Right renal pelvis (tissue), 4 donors: ENCODE measurements around the gene PDX1. TPM values are rescaled to one million over a fixed set of nuclear protein-coding genes. Genes with fewer than 3 reads are reported as not detected.

Source experiments
- DNase-seq, 4 donors: peaks; one replicate each; pipeline ENCODE4 v3.0.0-alpha.2; 2013; ENCODE audit warnings: low read depth in 4 of 4, low spot score in 3 of 4, missing footprints in 1 of 4
- polyA plus RNA-seq, 4 donors: library from polyadenylated mRNA; unstranded; fragments of 120-200 nt; gene quantifications; one replicate each; pipeline ENCODE4 v1.2.1, GENCODE V29; 2013; ENCODE audit not compliant: insufficient read length in 4 of 4

The PDX1 gene
- polyA plus RNA-seq = not detected

GRCh38 chr13:27919934-27920676, at the start of gene PDX1:
Gene PDX1 (plus strand): TSS chr13:27920000. CDS start chr13:27920139, 139 bp downstream.
- DNase-seq = no peak

DNA sequence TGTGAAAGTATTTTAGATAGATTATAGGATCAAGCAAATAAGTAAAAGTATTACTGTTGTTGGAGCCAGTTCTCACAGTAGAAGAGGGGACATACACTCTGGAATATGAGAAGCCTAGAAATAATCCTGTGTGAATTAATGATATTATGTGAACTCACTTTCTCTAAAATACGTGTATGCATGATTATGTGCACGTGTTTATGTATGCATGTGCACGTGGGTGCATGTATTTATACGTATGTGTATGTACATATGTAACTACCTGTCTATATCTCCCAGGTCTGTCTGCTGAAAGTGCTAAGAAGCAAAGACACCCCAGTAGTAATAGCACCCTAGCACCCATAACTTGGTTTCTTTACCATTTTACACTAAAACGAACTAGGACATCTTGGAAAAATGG, 41.5 kb upstream of the PDX1 start:
- no peak for DNase-seq

- DNase-seq = no peak
Observed at GRCh38 chr13:27889471-27889870, 30.3 kb upstream of the PDX1 start.

DNA sequence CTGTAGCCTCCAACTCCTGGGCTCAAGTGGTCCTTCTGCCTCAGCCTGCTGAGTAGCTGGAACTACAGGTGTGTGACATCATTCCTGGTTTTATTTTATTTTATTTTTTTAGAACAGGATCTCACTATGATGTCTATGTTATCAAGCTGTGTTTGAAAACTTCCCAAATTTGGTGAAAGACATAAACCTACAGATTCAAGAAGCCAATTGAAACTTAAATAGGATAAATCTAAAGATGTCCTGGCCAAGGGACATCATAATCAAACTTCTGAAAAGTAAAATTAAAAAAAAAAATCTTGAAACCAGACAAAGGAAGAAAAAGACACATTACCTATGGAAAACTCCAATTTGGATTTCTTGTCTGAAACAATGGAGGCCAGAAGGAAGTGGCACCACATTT, 23.1 kb upstream of the PDX1 start:
- no peak for DNase-seq

DNA sequence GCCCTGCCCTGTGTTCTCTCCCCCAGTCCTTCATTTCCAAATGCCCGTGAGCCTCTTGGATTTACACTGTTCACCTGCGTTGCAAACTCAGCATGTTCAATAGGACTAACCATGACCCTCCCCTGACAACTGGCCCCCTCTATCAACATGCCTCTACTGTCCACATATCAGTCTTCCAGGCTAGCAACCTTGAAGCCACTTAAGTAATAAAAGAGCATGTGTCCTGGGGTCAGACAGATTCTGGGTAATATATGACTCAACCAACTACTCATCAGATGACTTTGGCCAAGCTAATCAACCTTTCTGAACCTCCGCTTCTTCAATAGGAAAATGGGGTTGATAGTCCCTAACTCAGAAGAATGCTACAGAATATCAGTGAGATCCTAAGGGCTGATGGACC, 15.1 kb upstream of the PDX1 start:
- no peak for DNase-seq

DNA sequence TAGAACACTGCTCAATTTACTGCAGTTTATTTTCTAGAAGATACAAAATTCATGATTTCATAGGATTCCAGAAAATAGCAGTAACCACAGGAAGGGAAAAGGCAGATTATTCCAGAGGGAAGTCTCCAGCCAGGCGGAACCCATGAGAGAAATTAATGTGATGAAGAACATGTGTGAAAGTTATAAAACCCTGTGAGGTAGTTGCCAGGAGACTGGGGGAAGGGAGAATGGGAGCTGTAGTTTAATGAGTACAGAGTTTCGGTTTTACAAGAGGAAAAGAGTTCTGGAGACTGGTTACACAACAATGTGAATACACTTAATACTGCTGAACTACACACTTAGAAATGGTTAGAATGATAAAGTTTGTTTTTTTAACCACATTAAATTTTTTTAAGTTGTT, 14.2 kb upstream of the PDX1 start:
- no peak for DNase-seq

DNA sequence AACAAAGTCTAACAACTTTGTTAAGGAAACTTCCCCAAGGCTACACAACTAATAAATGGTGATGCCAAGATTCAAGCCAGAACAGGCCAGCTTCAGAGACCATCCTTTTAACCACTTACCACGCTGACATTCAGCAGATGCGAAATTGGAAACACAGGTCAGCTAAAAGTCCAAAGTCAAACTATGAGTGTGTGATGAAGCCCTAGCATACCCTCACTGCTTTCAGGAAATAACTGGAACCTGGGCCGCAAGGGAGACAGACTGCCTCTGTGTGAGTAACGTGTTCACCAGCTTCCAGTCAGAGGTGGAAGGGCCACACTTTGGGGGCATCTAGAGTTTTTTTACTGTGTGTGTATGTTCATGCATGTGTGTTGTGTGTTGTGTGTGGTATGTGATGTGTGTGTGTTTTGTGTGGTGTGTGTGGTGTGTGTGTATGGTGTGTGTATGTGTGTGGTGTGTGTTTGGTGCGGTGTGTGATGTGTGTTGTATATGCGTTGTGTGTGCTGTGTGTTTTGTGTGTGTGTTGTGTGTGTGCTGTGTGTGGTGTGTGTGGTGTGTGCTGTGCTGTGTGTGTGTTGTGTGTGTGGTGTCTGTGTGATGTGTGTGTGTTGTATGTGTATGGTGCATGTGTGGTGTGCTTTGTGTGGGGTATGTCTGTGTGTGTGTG, 12.5 kb upstream of the PDX1 start:
- no peak for DNase-seq

- no peak for DNase-seq
Observed at GRCh38 chr13:27909378-27909777, 10.4 kb upstream of the PDX1 start.

DNA sequence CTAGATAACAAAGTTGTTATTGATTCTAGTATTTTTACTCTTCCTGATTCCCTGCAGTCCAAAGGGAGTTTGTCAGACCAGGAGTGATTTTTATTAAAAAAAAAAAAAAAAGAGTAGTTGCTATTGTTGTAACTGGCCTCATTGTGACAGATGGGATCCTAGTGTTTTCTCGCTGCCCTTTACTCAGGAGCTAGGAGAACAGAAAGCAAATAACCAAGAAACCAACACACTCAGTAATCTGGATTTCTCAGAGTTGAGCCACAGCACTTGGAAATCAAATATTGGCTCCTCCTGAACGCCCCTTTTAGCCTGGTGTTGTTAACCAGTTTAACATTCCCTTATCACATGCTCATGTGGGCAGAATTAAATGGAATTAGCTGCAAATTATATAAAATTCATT, 8.3 kb upstream of the PDX1 start:
- no peak for DNase-seq

DNA sequence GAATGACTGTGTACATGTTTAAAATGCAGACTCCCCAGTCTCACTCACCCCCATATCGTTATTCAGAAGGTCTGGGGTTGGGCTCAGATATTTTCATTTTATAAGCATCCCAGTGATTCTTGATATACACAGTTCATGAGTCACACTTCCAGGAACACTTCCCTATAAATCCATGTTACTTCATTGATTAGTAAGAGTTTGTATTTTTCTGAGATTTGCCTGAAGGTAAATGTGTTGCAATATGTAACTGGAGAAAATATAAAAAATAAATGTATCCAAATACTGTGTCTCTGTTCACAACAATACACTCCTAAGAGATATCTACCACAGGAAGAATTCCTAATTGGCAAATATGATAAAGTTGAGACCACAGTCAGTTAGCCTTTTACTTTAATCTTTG, 6.6 kb upstream of the PDX1 start:
- no peak for DNase-seq

DNA sequence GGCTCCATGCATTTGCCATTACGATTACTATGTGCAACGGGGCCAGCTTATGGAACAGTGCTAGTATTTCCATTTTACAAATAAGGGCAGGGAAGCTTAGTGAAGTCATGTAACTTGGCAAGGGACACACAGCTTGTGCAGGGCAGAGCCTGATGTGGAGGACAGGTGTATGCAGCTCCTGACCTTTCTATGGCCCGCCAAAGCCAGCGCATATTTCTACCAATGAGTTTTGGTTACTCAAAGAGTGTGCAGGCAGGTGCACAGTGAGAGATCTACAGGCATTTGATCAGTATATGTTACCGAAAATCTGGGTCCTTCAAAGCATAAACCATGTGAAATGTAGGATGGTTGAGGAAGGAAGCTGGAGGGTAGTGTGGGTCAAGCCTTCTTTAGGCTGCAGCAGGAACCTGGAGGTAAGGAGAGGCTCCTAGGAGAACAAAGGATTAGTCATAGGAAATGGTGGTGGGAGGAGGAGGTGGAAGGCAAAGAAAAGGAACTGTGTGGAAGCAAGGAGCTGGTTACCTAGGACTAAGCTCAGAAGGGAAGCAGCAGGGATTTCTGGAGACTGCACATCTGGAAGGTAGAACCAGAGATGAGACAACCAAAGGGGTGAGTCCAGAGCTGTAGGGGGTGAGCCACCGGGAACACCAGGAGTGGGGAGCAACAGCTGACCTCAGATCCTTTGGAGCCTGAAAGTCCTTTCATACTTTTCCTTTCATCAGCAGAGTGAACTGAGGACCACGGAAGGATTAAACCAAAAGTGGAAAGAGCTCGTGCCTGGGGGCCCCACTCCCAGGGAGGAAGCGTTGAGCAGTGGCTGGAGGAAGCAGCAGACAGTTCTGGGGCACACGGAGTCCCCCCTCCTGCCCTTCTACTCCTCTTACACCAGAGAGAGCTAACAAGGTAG, 4.2 kb upstream of the PDX1 start:
- no peak for DNase-seq

DNA sequence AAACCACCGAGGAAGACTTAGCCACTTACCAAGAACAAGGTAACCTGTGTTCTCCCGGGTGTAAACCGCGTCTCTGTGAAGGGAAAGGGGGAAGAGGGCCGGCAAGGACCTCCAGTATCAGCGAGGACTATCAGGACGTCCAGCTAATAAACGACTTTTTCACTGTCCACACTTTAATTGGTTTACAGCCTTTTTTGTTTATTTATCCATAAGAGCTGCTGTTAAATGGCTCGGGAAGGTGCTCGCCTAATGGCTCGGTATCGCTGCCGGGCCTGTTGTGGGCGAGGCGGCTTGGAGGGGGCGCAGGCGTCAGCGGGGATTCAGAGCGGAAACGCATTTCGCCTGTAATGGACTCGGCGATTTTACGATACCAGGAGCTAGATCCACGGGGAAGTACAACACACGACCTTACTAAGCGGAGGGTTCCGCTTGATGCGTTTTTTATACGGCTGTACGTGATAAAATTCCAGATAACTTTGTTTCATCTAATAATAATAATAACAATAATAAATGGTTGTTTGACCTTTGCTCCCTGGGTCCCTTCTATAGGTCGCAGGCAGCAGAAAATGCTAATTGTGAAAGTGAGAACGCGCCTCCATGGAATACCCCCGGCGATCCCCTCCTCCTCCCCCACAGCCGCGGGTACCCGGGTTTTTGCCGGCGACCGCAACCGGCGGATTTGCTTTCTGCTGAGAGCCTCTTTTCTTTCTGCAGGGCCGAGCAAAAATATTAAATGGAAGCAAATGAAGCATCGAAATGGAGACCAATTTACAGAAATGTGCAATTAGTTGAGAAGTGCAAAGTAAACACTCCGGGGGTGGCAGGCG, 2.5 kb upstream of the PDX1 start:
- DNase-seq = no peak

DNA sequence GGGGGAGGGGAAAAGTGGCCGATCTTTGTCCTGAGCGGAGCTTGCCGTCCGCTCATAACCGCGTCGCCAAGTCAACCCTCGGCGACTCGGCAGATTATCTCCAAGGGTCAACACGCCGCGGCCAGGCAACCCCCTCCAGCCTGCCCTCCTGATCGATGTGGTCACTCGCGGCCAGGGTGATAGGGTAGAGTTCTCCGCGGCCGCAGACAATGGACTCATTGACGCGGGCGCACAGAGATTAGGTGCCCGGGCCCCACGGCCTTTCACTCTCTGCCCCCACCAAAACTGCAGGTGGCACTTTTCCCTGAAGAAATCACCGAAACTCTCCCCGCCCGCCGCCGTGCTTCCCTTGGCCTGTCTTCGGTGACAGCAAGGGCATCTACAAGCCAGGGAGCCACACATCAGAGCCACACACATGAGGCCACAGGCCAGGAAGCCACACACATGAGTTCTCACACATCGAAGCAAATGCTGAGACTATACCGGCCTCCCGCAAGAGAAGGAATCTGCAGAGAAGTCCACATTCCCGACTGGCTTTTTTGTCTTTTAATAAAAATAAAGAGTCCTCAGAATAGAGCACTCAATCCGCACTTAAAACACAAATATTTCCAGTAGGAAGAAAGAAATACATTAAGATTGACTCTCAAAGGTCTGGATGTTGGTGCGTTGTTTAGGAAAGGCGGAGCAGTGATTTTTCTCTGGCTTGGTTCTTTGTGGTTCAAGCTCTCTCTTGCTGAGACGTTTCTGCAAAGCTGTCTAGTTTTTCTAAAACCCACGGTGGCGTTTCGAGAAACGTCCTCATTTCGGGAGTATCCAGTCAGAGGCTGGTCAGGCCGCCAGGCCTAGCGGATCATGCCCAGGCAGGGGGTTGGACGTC, 1.5 kb upstream of the PDX1 start:
- DNase-seq = no peak

- DNase-seq = no peak
Observed at GRCh38 chr13:27918918-27919658, 712 bp upstream of the PDX1 start.

DNA sequence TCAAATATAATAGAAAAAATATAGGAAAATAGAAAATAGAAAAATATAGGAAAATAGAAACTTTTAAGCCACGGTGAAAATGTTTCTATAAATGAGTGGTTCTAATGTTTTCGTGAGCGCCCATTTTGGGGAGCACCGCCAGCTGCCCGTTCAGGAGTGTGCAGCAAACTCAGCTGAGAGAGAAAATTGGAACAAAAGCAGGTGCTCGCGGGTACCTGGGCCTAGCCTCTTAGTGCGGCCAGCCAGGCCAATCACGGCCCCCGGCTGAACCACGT, 204 bp upstream of the PDX1 start:
- no peak for DNase-seq

GRCh38 chr13:27920677-27921420, 1.0 kb downstream of the PDX1 start:
- DNase-seq = no peak

GRCh38 chr13:27921421-27921960, 1.7 kb downstream of the PDX1 start:
- DNase-seq = no peak
